K562 (cell line): ENCODE results near the gene SV2C. TPM values are rescaled to one million over a fixed set of nuclear protein-coding genes. Genes with fewer than 3 reads are reported as not detected.

Experiments
- ATAC-seq: fragments of 200-7000 bp; cut with Tn5 transposase; 3 replicates; pipeline ENCODE4 v1.9.1; 2020; ENCODE audit warnings: moderate library complexity
- BruUV-seq: library from RNA; stranded (reverse); fragments of 400-500 nt; replicated peaks from 2 replicates; lab custom pipeline; 2021; lab: Mats Ljungman, UMichigan
- CTCF ChIA-PET: fragments of 300-600 bp; formaldehyde crosslinking; extraction: SDS; loops from one replicate; lab custom pipeline; 2021; ENCODE audit warnings: low intra/inter-chr PET ratio; lab: Yijun Ruan, JAX
- POLR2A ChIA-PET: fragments of 300-600, 350-650 bp; sonication (Branson Sonifier 250); formaldehyde crosslinking; extraction: SDS; loops from one replicate; lab custom pipeline; 2021; ENCODE audit warnings: antibody characterized with exemption, inconsistent platforms; lab: Yijun Ruan, JAX
- DNase-seq, 4 experiments: peaks; one replicate each; pipeline versions ENCODE4 v3.0.0 to v3.0.0-alpha.2; 2011 to 2018; ENCODE audit warnings: low spot score in 3 of 4, mixed read lengths in 3 of 4; ENCODE audit errors: extremely low read depth in 1 of 4
- FAIRE-seq: peaks from 2 replicates; lab custom pipeline; 2011; peaks lifted over from hg19 to GRCh38; lab: Jason Lieb, UNC
- H2AFZ ChIP-seq: 2 replicates; pipeline ENCODE4 v1.6.0; 2011; ENCODE audit warnings: low read depth, low read length, control low read depth, inconsistent platforms
- H3K27ac ChIP-seq: fragments of 200-600 bp; 3 replicates; pipeline ENCODE4 v1.8.0; 2011; ENCODE audit warnings: low read depth, mild to moderate bottlenecking, control low read depth, inconsistent platforms, low read length, moderate library complexity, mixed read lengths; ENCODE audit errors: extremely low read depth
- H3K27me3 ChIP-seq, 2 experiments: fragments of 300-600 bp in 1 of 2; 2 replicates in 1 of 2; 3 replicates in 1 of 2; pipeline versions ENCODE4 v1.6.0 to v1.8.0; 2011; ENCODE audit warnings: inconsistent platforms in 2 of 2, low read length in 2 of 2, mild to moderate bottlenecking in 1 of 2, mixed read lengths in 1 of 2, moderate library complexity in 1 of 2; ENCODE audit not compliant: control insufficient read depth in 2 of 2, insufficient read depth in 2 of 2
- H3K36me3 ChIP-seq: fragments of 300-600 bp; 3 replicates; pipeline ENCODE4 v1.8.0; 2011; ENCODE audit warnings: mild to moderate bottlenecking, low read length, inconsistent platforms; ENCODE audit not compliant: control insufficient read depth, insufficient read depth
- H3K4me1 ChIP-seq, 2 experiments: fragments of 200-600 bp in 1 of 2; replicated peaks in 1 of 2; 2 replicates in 1 of 2; 3 replicates in 1 of 2; pipeline versions ENCODE4 v1.5.1 to v1.8.0; 2011; ENCODE audit warnings: inconsistent platforms in 2 of 2, low read length in 2 of 2, mild to moderate bottlenecking in 1 of 2, mixed read lengths in 1 of 2, moderate library complexity in 1 of 2; ENCODE audit not compliant: control insufficient read depth in 2 of 2, insufficient read depth in 2 of 2
- H3K4me2 ChIP-seq: 2 replicates; pipeline ENCODE4 v1.6.1; 2011; ENCODE audit warnings: low read length, control low read depth, inconsistent platforms, mixed read lengths; ENCODE audit not compliant: insufficient read depth
- H3K4me3 ChIP-seq: fragments of 200-600 bp; sonication (generic), shearing (Covaris generic); 2 replicates; pipeline ENCODE4 v1.5.1; 2016; ENCODE audit warnings: control low read depth, inconsistent platforms
- H3K79me2 ChIP-seq: fragments of 200-600 bp; 3 replicates; pipeline ENCODE4 v1.8.0; 2011; ENCODE audit warnings: low read length, inconsistent platforms; ENCODE audit not compliant: control insufficient read depth, insufficient read depth
- H3K9ac ChIP-seq, 2 experiments: 2 replicates each; pipeline versions ENCODE4 v1.6.0 to v1.6.1; 2011; ENCODE audit warnings: low read depth in 2 of 2, low read length in 2 of 2, control low read depth in 1 of 2, inconsistent platforms in 1 of 2, mild to moderate bottlenecking in 1 of 2, mixed read lengths in 1 of 2; ENCODE audit not compliant: insufficient read depth in 1 of 2
- H3K9me1 ChIP-seq: one replicate; pipeline ENCODE4 v1.6.0; 2011; ENCODE audit warnings: inconsistent platforms, mild to moderate bottlenecking, low read length, moderate library complexity; ENCODE audit not compliant: control insufficient read depth, insufficient read depth
- H3K9me3 ChIP-seq: replicated peaks from 2 replicates; pipeline ENCODE4 v1.5.1; 2011; ENCODE audit warnings: low read depth, low read length, inconsistent platforms; ENCODE audit not compliant: control insufficient read depth, insufficient read depth
- H4K20me1 ChIP-seq: replicated peaks from 2 replicates; pipeline ENCODE4 v1.6.1; 2011; ENCODE audit warnings: low read length, inconsistent platforms, mixed read lengths; ENCODE audit not compliant: control insufficient read depth, insufficient read depth
- BCOR ChIP-seq: fragments of 450-650 bp; IDR thresholded peaks from 2 replicates; pipeline ENCODE4 v1.6.1; 2016
- ETV1 ChIP-seq: fragments of 450-650 bp; conservative IDR thresholded peaks from 2 replicates; pipeline ENCODE4 v1.6.1; 2016; ENCODE audit warnings: missing genetic modification characterization, control low read depth, low read depth, missing compliant biosample characterization
- FOXP4 ChIP-seq: sonication (generic); formaldehyde crosslinking; IDR thresholded peaks from 2 replicates; pipeline ENCODE4 v1.8.0; 2022; ENCODE audit warnings: mild to moderate bottlenecking, missing genetic modification reagents, borderline replicate concordance
- RNF2 ChIP-seq: sonication (generic); IDR thresholded peaks from 2 replicates; pipeline ENCODE4 v1.6.1; 2016
- THAP7 ChIP-seq: fragments of 250-450 bp; sonication (Bioruptor Pico); IDR thresholded peaks from 2 replicates; pipeline ENCODE4 v1.5.0; 2021
- WGBS: fragments of 100-300 bp; shearing (Covaris generic); methylation state at CpG from one replicate; pipeline ENCODE4 v1.1.6; 2016; ENCODE audit warnings: low coverage, mixed read lengths; ENCODE audit not compliant: insufficient coverage; ENCODE audit errors: missing lambda C conversion rate; 5-methylcytosine and 5-hydroxymethylcytosine counted together
- in situ Hi-C: fragments of 300-500 bp; cut with MboI; formaldehyde crosslinking; loops from 4 replicates; pipeline ENCODE4 v1.15.0; 2018; ENCODE audit warnings: inconsistent platforms, mixed read lengths
- intact Hi-C: fragments of 100-400 bp; cut with micrococcal nuclease; formaldehyde crosslinking; loops from 2 replicates; pipeline ENCODE4 v1.14.2; 2022
- polyA plus RNA-seq, 8 experiments: library from polyadenylated mRNA; depleted of rRNA in 4 of 8; stranded (reverse) in 5 of 8; unstranded in 3 of 8; fragments of >200 nt; fragmentation: Nextera tagmentation in 2 of 8; fragmentation: Illumina TruSeq in 1 of 8; extraction: Ambion mirVana in 2 of 8; extraction: Trizol in 1 of 8; gene quantifications; 2 replicates each; pipeline versions ENCODE4 v1.2.1 to v1.2.3, GENCODE V29; 2011 to 2014; ENCODE audit warnings: inconsistent platforms in 1 of 8, missing spikeins in 1 of 8
- total RNA-seq, 7 experiments: library from RNA; depleted of rRNA in 6 of 7; stranded (reverse); fragments of >200 nt in 6 of 7; fragmentation: Illumina TruSeq in 2 of 7; extraction: Trizol in 2 of 7; gene quantifications; 2 replicates each; pipeline versions ENCODE4 v1.2.1 to v1.2.3, GENCODE V29; 2011 to 2021; ENCODE audit warnings: low replicate concordance in 1 of 7

The SV2C gene
- total and polyA plus RNA-seq, 9 of the 15 experiments (the other 6 are each of a cell fraction or from before 2014, with no cell fraction given), result 0.05 TPM; not detected in 8

GRCh38 chr5:76289692-76290091, 206.5 kb downstream of the SV2C start (continued):
- TF ChIP-seq FOXP4 (CRISPR knock-in tag), result no peak
- 0 out of 2 replicates have a peak, but pooled peaks have one; percentile 33 for TF ChIP-seq RNF2
- TF ChIP-seq BCOR, result no peak
- TF ChIP-seq, all 486 proteins: peak for 4

- CTCF ChIA-PET, result no interaction called here
These were observed 207.2 kb downstream of the SV2C start for GRCh38 chr5:76290321-76290757.

More at GRCh38 chr5:76290321-76290757, 207.2 kb downstream of the SV2C start:
- no peaks in the 10 kb centered on the region for H3K36me3 ChIP-seq
- no peaks in the 10 kb centered on the region for H3K9me3 ChIP-seq
- POLR2A ChIA-PET, result interaction anchor here (0.5 kb wide), 1 partner anchor 302 kb away, joined by 3 read pairs; no protein-coding TSS in a partner anchor
- no peak overlapping the region for H3K4me2 ChIP-seq
- no peaks in the 10 kb centered on the region for H4K20me1 ChIP-seq
- no peak overlapping the region for H3K4me3 ChIP-seq
- intact Hi-C loops, result no loop called here
- H3K27me3 ChIP-seq, result peaks cover 0 to 4% of the 10 kb centered on the region in 2 experiments; a peak in 2 of 5 replicates
- ATAC-seq, result no peak
- H3K79me2 ChIP-seq, result no peaks in the 10 kb centered on the region
- H3K27ac ChIP-seq, result no peak overlapping the region
- no peak overlapping the region for H2AFZ ChIP-seq
- BruUV-seq, result no TSS peak
- no peak overlapping the region for H3K9ac ChIP-seq
- in situ Hi-C loops, result no loop called here
- H3K4me1 ChIP-seq, result peaks cover 0 to 9% of the 10 kb centered on the region in 2 experiments; a peak in 3 of 5 replicates
- TF ChIP-seq ETV1 (0 out of 2 replicates have a peak, but pooled peaks have one; percentile 11), THAP7 (CRISPR knock-in tag) (no peak)
- no peaks in the 10 kb centered on the region for H3K9me1 ChIP-seq
- no peak for FAIRE-seq
- DNase-seq, result no peak
- WGBS, result 12% methylated on average over 3 of the region's 3 CpGs
